ENCODE measurements around the gene PLSCR2.

DNA sequence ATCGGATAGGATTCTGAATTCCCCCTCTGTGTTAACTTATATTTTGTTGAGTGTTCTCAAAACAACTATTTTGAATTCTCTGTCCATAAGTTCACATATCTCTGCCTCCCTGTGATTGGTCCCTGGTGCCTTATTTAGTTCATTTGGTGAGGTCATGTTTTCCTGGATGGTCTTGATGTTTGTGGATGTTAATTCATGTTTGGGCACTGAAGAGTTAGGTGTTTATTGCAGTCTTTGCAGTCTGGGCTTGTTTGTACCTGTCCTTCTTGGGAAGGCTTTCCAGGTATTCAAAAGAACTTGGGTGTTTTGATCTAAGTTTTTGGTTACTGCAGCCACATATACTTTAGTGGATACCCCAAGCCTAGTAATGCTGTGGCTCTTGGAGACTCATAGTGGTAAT is 23.3 kb downstream of the PLSCR2 start:
- TF ChIP-seq, protein P1, sequence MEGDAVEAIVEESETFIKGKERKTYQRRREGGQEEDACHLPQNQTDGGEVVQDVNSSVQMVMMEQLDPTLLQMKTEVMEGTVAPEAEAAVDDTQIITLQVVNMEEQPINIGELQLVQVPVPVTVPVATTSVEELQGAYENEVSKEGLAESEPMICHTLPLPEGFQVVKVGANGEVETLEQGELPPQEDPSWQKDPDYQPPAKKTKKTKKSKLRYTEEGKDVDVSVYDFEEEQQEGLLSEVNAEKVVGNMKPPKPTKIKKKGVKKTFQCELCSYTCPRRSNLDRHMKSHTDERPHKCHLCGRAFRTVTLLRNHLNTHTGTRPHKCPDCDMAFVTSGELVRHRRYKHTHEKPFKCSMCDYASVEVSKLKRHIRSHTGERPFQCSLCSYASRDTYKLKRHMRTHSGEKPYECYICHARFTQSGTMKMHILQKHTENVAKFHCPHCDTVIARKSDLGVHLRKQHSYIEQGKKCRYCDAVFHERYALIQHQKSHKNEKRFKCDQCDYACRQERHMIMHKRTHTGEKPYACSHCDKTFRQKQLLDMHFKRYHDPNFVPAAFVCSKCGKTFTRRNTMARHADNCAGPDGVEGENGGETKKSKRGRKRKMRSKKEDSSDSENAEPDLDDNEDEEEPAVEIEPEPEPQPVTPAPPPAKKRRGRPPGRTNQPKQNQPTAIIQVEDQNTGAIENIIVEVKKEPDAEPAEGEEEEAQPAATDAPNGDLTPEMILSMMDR (IDR thresholded peaks at IDR 0.05) = no peak
- no peak for TF ChIP-seq POLR2A (IDR thresholded peaks at IDR 0.05)
